ENCODE results near the gene UBR3. TPM values are rescaled to one million over a fixed set of nuclear protein-coding genes. Genes with fewer than 3 reads are reported as not detected.

The UBR3 gene
- total and polyA plus RNA-seq, 2 of the 4 experiments (the other 2 are of a cell fraction) = 10.0 to 33.9 TPM

DNA sequence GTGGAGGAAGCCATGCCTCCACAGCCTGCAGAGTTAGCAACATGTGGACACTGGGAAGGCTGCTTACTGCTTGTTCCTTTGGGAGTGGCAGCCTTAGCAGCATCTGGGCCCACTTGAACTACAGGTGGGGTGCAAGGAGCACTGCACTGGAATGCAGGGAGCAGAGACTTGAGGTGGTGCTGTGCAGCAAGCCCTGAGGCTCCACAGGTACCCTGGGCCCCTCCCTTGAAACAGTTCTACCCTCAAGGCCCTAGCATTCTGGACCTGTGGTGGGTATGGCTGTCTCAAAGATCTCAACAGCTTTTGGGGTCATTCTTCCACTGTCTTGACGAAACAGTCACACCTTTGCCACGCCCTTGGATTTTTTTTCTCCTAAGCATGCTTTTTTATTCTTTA lies 13.5 kb downstream of the UBR3 start:
- Histone ChIP-seq H3K4me1 (ENCODE audit: control insufficient read depth, insufficient read depth, low read length) (no peaks in the 10 kb centered on the region), H3K79me1 (ENCODE audit: low read depth in 1 of 2, low read length in 2 of 2) (peaks cover 8 to 40% of the 10 kb centered on the region in 2 experiments), H4K5ac (ENCODE audit: low read depth, low read length) (no peak overlapping the region), H3K9me1 (ENCODE audit: insufficient read depth, low read length) (peaks cover 9% of the 10 kb centered on the region), H3K4ac (ENCODE audit: low read depth, low read length) (no peak overlapping the region), H2BK5ac (ENCODE audit: low read depth, low read length, poor library complexity, severe bottlenecking) (no peak overlapping the region), H4K91ac (ENCODE audit: insufficient read depth, low read depth, low read length) (no peak overlapping the region), H4K8ac (ENCODE audit: low read depth in 2 of 2, low read length in 2 of 2) (no peak overlapping the region), H2AK9ac (replicated peaks; ENCODE audit: low read depth, low read length, poor library complexity) (no peak overlapping the region), H3K56ac (ENCODE audit: extremely low read depth, insufficient read depth, low read length) (no peak overlapping the region), H3K23ac (ENCODE audit: low read depth, low read length) (no peak overlapping the region), H2AFZ (replicated peaks; ENCODE audit: low read length, poor library complexity) (no peak overlapping the region), H2BK15ac (ENCODE audit: low read depth, low read length) (no peak overlapping the region), H3K4me2 (ENCODE audit: low read depth, low read length) (no peak overlapping the region), H4K20me1 (ENCODE audit: insufficient read depth, low read length) (peaks cover 23% of the 10 kb centered on the region), H3K4me3 (ENCODE audit: insufficient read depth, low read depth, low read length) (no peak overlapping the region), H3K18ac (ENCODE audit: low read depth, low read length) (no peak overlapping the region), H3K27me3 (ENCODE audit: control insufficient read depth, insufficient read depth, low read length) (no peaks in the 10 kb centered on the region), H3K9me3 (ENCODE audit: control insufficient read depth, insufficient read depth, low read length) (no peaks in the 10 kb centered on the region), H2BK120ac (ENCODE audit: low read depth, low read length) (no peak overlapping the region), H2BK20ac (ENCODE audit: low read depth, low read length) (no peak overlapping the region), H3K9ac (ENCODE audit: low read depth, low read length) (no peak overlapping the region), H3K27ac (ENCODE audit: insufficient read depth, low read length) (no peak overlapping the region), H3K14ac (replicated peaks; ENCODE audit: low read depth, low read length) (no peak overlapping the region), H2AK5ac (ENCODE audit: low read depth, low read length) (no peak overlapping the region), H3K36me3 (ENCODE audit: control insufficient read depth, insufficient read depth, low read length) (0 out of 2 replicates have a peak, but pooled peaks cover 2% of the 10 kb centered on the region)
- ChIA-PET CTCF (interaction anchor here (0.6 kb wide), 1 partner anchor 38 kb away, joined by 5 read pairs; no protein-coding TSS in a partner anchor), POLR2A (ENCODE audit: unreplicated experiment) (no interaction called here)
- in situ Hi-C loops (cut with MboI; ENCODE audit: low sequenced_read_pairs) = no loop called here
- no TSS peak for BruUV-seq (replicated peaks)
- dilution Hi-C loops (cut with HindIII; ENCODE audit: low sequenced_read_pairs, unreplicated experiment) = no loop called here
- DNase-seq (no peak), ATAC-seq (ENCODE audit: low read depth) (no peak)
- no CpG with 5 or more reads among the region's 2 CpGs for WGBS, 2 experiments (ENCODE audit: extremely low coverage in 2 of 2, insufficient read length in 1 of 2)
- TF ChIP-seq RAD21 (IDR thresholded peaks at IDR 0.05; ENCODE audit: low read length) = no peak
- no peak for TF ChIP-seq RFX5 (IDR thresholded peaks at IDR 0.05; ENCODE audit: low read depth, low read length)
- TF ChIP-seq RCOR1 (IDR thresholded peaks at IDR 0.05; ENCODE audit: insufficient replicate concordance, low read length) = no peak
- no peak for TF ChIP-seq MAZ (IDR thresholded peaks at IDR 0.05; ENCODE audit: borderline replicate concordance, low read depth, low read length)
- no peak for TF ChIP-seq FOS (IDR thresholded peaks at IDR 0.05; ENCODE audit: low read depth, low read length)
- no peak for TF ChIP-seq MAFK (IDR thresholded peaks at IDR 0.05; ENCODE audit: low read depth, low read length)
- TF ChIP-seq, protein P1, sequence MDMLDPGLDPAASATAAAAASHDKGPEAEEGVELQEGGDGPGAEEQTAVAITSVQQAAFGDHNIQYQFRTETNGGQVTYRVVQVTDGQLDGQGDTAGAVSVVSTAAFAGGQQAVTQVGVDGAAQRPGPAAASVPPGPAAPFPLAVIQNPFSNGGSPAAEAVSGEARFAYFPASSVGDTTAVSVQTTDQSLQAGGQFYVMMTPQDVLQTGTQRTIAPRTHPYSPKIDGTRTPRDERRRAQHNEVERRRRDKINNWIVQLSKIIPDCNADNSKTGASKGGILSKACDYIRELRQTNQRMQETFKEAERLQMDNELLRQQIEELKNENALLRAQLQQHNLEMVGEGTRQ (IDR thresholded peaks at IDR 0.05; ENCODE audit: low read depth, low read length) = no peak
- TF ChIP-seq, protein P2, sequence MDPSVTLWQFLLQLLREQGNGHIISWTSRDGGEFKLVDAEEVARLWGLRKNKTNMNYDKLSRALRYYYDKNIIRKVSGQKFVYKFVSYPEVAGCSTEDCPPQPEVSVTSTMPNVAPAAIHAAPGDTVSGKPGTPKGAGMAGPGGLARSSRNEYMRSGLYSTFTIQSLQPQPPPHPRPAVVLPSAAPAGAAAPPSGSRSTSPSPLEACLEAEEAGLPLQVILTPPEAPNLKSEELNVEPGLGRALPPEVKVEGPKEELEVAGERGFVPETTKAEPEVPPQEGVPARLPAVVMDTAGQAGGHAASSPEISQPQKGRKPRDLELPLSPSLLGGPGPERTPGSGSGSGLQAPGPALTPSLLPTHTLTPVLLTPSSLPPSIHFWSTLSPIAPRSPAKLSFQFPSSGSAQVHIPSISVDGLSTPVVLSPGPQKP (IDR thresholded peaks at IDR 0.05; ENCODE audit: borderline replicate concordance, low read depth, low read length) = no peak
- no peak for TF ChIP-seq CHD1 (IDR thresholded peaks at IDR 0.05; ENCODE audit: low read depth, low read length)
- TF ChIP-seq, protein P3, sequence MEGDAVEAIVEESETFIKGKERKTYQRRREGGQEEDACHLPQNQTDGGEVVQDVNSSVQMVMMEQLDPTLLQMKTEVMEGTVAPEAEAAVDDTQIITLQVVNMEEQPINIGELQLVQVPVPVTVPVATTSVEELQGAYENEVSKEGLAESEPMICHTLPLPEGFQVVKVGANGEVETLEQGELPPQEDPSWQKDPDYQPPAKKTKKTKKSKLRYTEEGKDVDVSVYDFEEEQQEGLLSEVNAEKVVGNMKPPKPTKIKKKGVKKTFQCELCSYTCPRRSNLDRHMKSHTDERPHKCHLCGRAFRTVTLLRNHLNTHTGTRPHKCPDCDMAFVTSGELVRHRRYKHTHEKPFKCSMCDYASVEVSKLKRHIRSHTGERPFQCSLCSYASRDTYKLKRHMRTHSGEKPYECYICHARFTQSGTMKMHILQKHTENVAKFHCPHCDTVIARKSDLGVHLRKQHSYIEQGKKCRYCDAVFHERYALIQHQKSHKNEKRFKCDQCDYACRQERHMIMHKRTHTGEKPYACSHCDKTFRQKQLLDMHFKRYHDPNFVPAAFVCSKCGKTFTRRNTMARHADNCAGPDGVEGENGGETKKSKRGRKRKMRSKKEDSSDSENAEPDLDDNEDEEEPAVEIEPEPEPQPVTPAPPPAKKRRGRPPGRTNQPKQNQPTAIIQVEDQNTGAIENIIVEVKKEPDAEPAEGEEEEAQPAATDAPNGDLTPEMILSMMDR (conservative IDR thresholded peaks at IDR 0.05; ENCODE audit: low read depth, low read length) = no peak
- intact Hi-C loops (cut with micrococcal nuclease) = no loop called here
